Natural killer cell (primary cell): Measurements from ENCODE around the gene TLX3. TPM values are rescaled to one million over a fixed set of nuclear protein-coding genes. Genes with fewer than 3 reads are reported as not detected.

ENCODE experiments used
- ATAC-seq, 3 donors: fragments of 150-1000 bp in 2 of 3; fragments of 200-7000 bp in 1 of 3; cut with Tn5 transposase; 1 replicate in 1 of 3; 2 replicates in 2 of 3; pipeline ENCODE4 v1.10.0; 2021; ENCODE audit warnings: mild to moderate bottlenecking in 2 of 3, moderate library complexity in 2 of 3
- DNase-seq, 2 donors: peaks; one replicate each; pipeline versions ENCODE4 v3.0.0 to v3.0.0-alpha.2; 2013 to 2021; ENCODE audit warnings: mixed read lengths in 1 of 2
- H3K27ac ChIP-seq: one replicate; pipeline ENCODE4 v1.5.1; 2013; ENCODE audit warnings: mild to moderate bottlenecking, low read length
- H3K27me3 ChIP-seq: one replicate; pipeline ENCODE4 v1.6.1; 2013; ENCODE audit warnings: low read length; ENCODE audit not compliant: control insufficient read depth, insufficient read depth
- H3K36me3 ChIP-seq: one replicate; pipeline ENCODE4 v1.6.1; 2013; ENCODE audit warnings: low read length; ENCODE audit not compliant: control insufficient read depth, insufficient read depth
- H3K4me1 ChIP-seq: one replicate; pipeline ENCODE4 v1.6.1; 2013; ENCODE audit warnings: low read length; ENCODE audit not compliant: control insufficient read depth, insufficient read depth
- H3K4me3 ChIP-seq: one replicate; pipeline ENCODE4 v1.5.1; 2013; ENCODE audit warnings: low read length
- H3K9me3 ChIP-seq: one replicate; pipeline ENCODE4 v1.6.1; 2013; ENCODE audit warnings: low read length; ENCODE audit not compliant: control insufficient read depth, insufficient read depth
- H3K27ac Mint-ChIP-seq, 2 donors: one replicate each; pipeline ENCODE4 v1.8.0; 2022; ENCODE audit warnings: mild to moderate bottlenecking in 2 of 2, mixed read lengths in 2 of 2, moderate library complexity in 1 of 2
- H3K27me3 Mint-ChIP-seq, 2 donors: one replicate each; pipeline ENCODE4 v1.8.0; 2022; ENCODE audit warnings: low read depth in 2 of 2, mixed read lengths in 2 of 2
- H3K36me3 Mint-ChIP-seq: one replicate; pipeline ENCODE4 v1.8.0; 2022; ENCODE audit warnings: mixed read lengths
- H3K4me1 Mint-ChIP-seq, 2 donors: one replicate each; pipeline ENCODE4 v1.8.0; 2022; ENCODE audit warnings: mixed read lengths in 2 of 2
- H3K4me3 Mint-ChIP-seq: one replicate; pipeline ENCODE4 v1.8.0; 2022; ENCODE audit warnings: mild to moderate bottlenecking, moderate library complexity, mixed read lengths
- H3K9me3 Mint-ChIP-seq, 2 donors: one replicate each; pipeline ENCODE4 v1.8.0; 2022; ENCODE audit warnings: mixed read lengths in 2 of 2
- WGBS: methylation state at CpG from one replicate; pipeline ENCODE4 v1.1.7; 2013; ENCODE audit warnings: missing lambda C conversion rate; ENCODE audit not compliant: insufficient coverage; 5-methylcytosine and 5-hydroxymethylcytosine counted together
- intact Hi-C: fragments of 100-400 bp; cut with micrococcal nuclease; formaldehyde crosslinking; loops from one replicate; pipeline ENCODE4 v1.14.2; 2022
- total RNA-seq, 4 donors: library from RNA; stranded (reverse); fragments of 120-200 nt in 1 of 4; gene quantifications; one replicate each; pipeline versions ENCODE4 v1.2.3 to v1.2.4, GENCODE V29; 2013 to 2022
- TF ChIP-seq, protein P1 (sequence below): fragments of 200-600 bp; IDR thresholded peaks from one replicate; pipeline ENCODE4 v1.8.0; 2022; ENCODE audit warnings: antibody characterized with exemption

The TLX3 gene
- total RNA-seq: not detected
- not detected for total RNA-seq (2013)

GRCh38 chr5:171308453-171309275, at the start of gene TLX3:
Gene TLX3 (plus strand): TSS chr5:171309248. CDS start chr5:171309366, 118 bp downstream.
- H3K9me3 Mint-ChIP-seq: no peaks in the 10 kb centered on the region
- Histone ChIP-seq H3K27ac (no peak within 1 kb of the TSS), H3K9me3 (no peaks in the 10 kb centered on the region), H3K4me1 (peaks cover 72% of the 10 kb centered on the region), H3K36me3 (no peaks in the 10 kb centered on the region), H3K4me3 (no peak within 1 kb of the TSS), H3K27me3 (peaks cover 68% of the 10 kb centered on the region)
- H3K36me3 Mint-ChIP-seq: no peaks in the 10 kb centered on the region
- H3K4me1 Mint-ChIP-seq: peaks cover 32 to 66% of the 10 kb centered on the region in 2 donors
- 12% methylated on average over 72 of the region's 73 CpGs for WGBS
- no peak within 1 kb of the TSS for H3K27ac Mint-ChIP-seq
- peaks cover 53 to 61% of the 10 kb centered on the region in 2 donors for H3K27me3 Mint-ChIP-seq
- intact Hi-C loops: no loop called here
- DNase-seq (no peak), ATAC-seq (no peak)
- H3K4me3 Mint-ChIP-seq: peak within 1 kb of the TSS; percentile 70
- TF ChIP-seq, protein P1, sequence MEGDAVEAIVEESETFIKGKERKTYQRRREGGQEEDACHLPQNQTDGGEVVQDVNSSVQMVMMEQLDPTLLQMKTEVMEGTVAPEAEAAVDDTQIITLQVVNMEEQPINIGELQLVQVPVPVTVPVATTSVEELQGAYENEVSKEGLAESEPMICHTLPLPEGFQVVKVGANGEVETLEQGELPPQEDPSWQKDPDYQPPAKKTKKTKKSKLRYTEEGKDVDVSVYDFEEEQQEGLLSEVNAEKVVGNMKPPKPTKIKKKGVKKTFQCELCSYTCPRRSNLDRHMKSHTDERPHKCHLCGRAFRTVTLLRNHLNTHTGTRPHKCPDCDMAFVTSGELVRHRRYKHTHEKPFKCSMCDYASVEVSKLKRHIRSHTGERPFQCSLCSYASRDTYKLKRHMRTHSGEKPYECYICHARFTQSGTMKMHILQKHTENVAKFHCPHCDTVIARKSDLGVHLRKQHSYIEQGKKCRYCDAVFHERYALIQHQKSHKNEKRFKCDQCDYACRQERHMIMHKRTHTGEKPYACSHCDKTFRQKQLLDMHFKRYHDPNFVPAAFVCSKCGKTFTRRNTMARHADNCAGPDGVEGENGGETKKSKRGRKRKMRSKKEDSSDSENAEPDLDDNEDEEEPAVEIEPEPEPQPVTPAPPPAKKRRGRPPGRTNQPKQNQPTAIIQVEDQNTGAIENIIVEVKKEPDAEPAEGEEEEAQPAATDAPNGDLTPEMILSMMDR: no peak

- Histone ChIP-seq H3K36me3 (no peaks in the 10 kb centered on the region), H3K4me1 (peaks cover 10% of the 10 kb centered on the region), H3K4me3 (no peak overlapping the region), H3K27ac (no peak overlapping the region), H3K9me3 (no peaks in the 10 kb centered on the region), H3K27me3 (no peaks in the 10 kb centered on the region)
- WGBS: no CpG with 5 or more reads among the region's 1 CpG
- Mint-ChIP-seq H3K27ac (no peak overlapping the region), H3K4me3 (no peak overlapping the region), H3K36me3 (no peaks in the 10 kb centered on the region), H3K9me3 (no peaks in the 10 kb centered on the region), H3K27me3 (no peaks in the 10 kb centered on the region), H3K4me1 (peaks cover 25 to 34% of the 10 kb centered on the region in 2 donors)
- DNase-seq (no peak), ATAC-seq (no peak)
- TF ChIP-seq, protein P1: no peak
- intact Hi-C loops: no loop called here
Measured at GRCh38 chr5:171261361-171261760, 47.7 kb upstream of the TLX3 start.

DNA sequence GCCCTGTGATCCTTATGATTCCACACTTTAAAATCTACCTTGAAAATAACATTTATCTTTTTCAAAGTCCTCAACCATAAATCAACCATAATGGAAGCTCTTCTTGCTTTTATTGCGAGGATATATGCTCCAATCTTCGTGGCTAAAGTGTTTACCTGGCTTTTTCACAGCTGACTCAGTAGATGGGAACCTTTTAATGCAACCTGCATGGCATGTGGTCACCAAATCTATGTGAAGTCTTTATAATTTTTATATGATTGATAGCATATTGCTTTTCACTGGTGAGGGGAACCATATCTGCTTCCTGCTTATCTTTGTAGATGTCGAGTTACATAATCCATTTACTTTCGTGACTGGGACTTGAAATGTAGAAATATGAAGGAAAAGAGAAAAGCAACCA, 47.1 kb upstream of the TLX3 start:
- no peaks in the 10 kb centered on the region for H3K9me3 ChIP-seq
- no peaks in the 10 kb centered on the region for H3K36me3 ChIP-seq
- no peak overlapping the region for H3K27ac ChIP-seq
- H3K4me1 ChIP-seq: peaks cover 10% of the 10 kb centered on the region
- ATAC-seq (no peak), DNase-seq (no peak)
- Mint-ChIP-seq H3K4me3 (no peak overlapping the region), H3K36me3 (no peaks in the 10 kb centered on the region), H3K27me3 (no peaks in the 10 kb centered on the region), H3K9me3 (no peaks in the 10 kb centered on the region), H3K4me1 (peaks cover 25 to 35% of the 10 kb centered on the region in 2 donors), H3K27ac (no peak overlapping the region)
- TF ChIP-seq, protein P1: no peak
- intact Hi-C loops: no loop called here
- H3K27me3 ChIP-seq: no peaks in the 10 kb centered on the region
- WGBS: 97% methylated on average over 4 of the region's 4 CpGs
- no peak overlapping the region for H3K4me3 ChIP-seq

- no peak overlapping the region for H3K27ac ChIP-seq
- ATAC-seq (no peak), DNase-seq (no peak)
- intact Hi-C loops: no loop called here
- H3K36me3 ChIP-seq: no peaks in the 10 kb centered on the region
- Mint-ChIP-seq H3K4me3 (no peak overlapping the region), H3K27ac (no peak overlapping the region), H3K27me3 (no peaks in the 10 kb centered on the region), H3K4me1 (peaks cover 31 to 41% of the 10 kb centered on the region in 2 donors), H3K36me3 (no peaks in the 10 kb centered on the region), H3K9me3 (no peaks in the 10 kb centered on the region)
- TF ChIP-seq, protein P1: no peak
- H3K4me3 ChIP-seq: no peak overlapping the region
- H3K4me1 ChIP-seq: peaks cover 10% of the 10 kb centered on the region
- H3K9me3 ChIP-seq: no peaks in the 10 kb centered on the region
- H3K27me3 ChIP-seq: no peaks in the 10 kb centered on the region
Measured at GRCh38 chr5:171263181-171263580, 45.9 kb upstream of the TLX3 start.
